ENCODE results near the gene ZMYM2. TPM values are rescaled to one million over a fixed set of nuclear protein-coding genes. Genes with fewer than 3 reads are reported as not detected.

The ZMYM2 gene
- total and polyA plus RNA-seq, 10 of the 15 experiments (the other 5 are each of a cell fraction or from before 2014, with no cell fraction given): 9.5 to 60.4 (median 34.6) TPM

DNA sequence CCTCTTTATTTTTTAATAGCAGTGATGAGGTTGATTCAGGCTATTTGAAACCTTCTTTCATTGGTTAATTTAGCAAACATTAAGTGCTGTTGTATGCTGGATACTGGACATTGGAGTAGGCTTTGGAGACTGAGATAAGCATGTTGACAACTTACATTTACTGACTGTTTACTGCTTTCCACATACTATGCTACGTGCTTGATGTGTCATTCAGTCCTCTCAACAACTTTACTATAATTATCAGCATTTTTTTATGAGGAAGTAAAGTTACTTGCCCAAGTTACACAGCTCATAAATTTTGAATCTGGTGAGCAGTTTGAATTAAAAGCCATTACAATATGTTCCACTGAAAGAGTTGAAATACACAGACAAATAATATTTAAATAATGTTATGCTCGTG, 118.6 kb downstream of the ZMYM2 start:
- no peak for DNase-seq (ENCODE audit: low read depth, low spot score)
- H3K9me3 ChIP-seq (replicated peaks; ENCODE audit: control insufficient read depth, insufficient read depth, low read length): no peaks in the 10 kb centered on the region
- peaks cover 0 to 3% of the 10 kb centered on the region in 2 experiments; a peak in 2 of 4 replicates for H3K36me3 ChIP-seq (ENCODE audit: control insufficient read depth in 2 of 2, insufficient read depth in 2 of 2, low read length in 1 of 2)
- in situ Hi-C loops (cut with MboI) (no loop called here), intact Hi-C loops (cut with micrococcal nuclease; ENCODE audit: unreplicated experiment) (no loop called here)
- ATAC-seq: no peak
- no peaks in the 10 kb centered on the region for H3K27me3 ChIP-seq (replicated peaks in 1 of 2; ENCODE audit: control insufficient read depth in 2 of 2, insufficient read depth in 2 of 2, low read length in 1 of 2)
- no peak overlapping the region for H3K27ac ChIP-seq (ENCODE audit: control insufficient read depth, insufficient read depth)
- no peak for FAIRE-seq
- no peaks in the 10 kb centered on the region for H3K79me2 ChIP-seq (ENCODE audit: control insufficient read depth, insufficient read depth, low read length)
- no peak overlapping the region for H3K9ac ChIP-seq (ENCODE audit: control insufficient read depth, insufficient read depth, low read length)
- ChIA-PET RAD21 (ENCODE audit: unreplicated experiment) (no interaction called here), CTCF (interaction anchor here (1.1 kb wide), 1 partner anchor 51 kb away, joined by 4 read pairs; no protein-coding TSS in a partner anchor), POLR2A (no interaction called here), SMC1A (ENCODE audit: uncharacterized antibody, unreplicated experiment) (interaction anchor here (1.0 kb wide), 1 partner anchor 92 kb away, joined by 3 read pairs; no protein-coding TSS in a partner anchor)
- whole genome bisulfite sequencing (ENCODE audit: insufficient coverage, insufficient replicate concordance, low lambda C conversion rate, missing lambda C conversion rate): 100% methylated on average over 2 of the region's 2 CpGs
- H3K4me1 ChIP-seq (ENCODE audit: control insufficient read depth, insufficient read depth, low read length): peaks cover 4% of the 10 kb centered on the region; the same call in 1 of the 2 replicates
- 0 out of 2 replicates have a peak, but pooled peaks cover 4% of the 10 kb centered on the region for H4K20me1 ChIP-seq (ENCODE audit: control insufficient read depth, insufficient read depth)
- no peak overlapping the region for H3K4me3 ChIP-seq
- BruUV-seq (replicated peaks): no TSS peak
- TF ChIP-seq ZNF622 (IDR thresholded peaks at IDR 0.05): no peak
- TF ChIP-seq POU2F2 (IDR thresholded peaks at IDR 0.05; ENCODE audit: borderline replicate concordance, low read depth, low read length): no peak
- TF ChIP-seq PRDM15 (CRISPR knock-in tag; IDR thresholded peaks at IDR 0.05): no peak
- TF ChIP-seq, protein P1, sequence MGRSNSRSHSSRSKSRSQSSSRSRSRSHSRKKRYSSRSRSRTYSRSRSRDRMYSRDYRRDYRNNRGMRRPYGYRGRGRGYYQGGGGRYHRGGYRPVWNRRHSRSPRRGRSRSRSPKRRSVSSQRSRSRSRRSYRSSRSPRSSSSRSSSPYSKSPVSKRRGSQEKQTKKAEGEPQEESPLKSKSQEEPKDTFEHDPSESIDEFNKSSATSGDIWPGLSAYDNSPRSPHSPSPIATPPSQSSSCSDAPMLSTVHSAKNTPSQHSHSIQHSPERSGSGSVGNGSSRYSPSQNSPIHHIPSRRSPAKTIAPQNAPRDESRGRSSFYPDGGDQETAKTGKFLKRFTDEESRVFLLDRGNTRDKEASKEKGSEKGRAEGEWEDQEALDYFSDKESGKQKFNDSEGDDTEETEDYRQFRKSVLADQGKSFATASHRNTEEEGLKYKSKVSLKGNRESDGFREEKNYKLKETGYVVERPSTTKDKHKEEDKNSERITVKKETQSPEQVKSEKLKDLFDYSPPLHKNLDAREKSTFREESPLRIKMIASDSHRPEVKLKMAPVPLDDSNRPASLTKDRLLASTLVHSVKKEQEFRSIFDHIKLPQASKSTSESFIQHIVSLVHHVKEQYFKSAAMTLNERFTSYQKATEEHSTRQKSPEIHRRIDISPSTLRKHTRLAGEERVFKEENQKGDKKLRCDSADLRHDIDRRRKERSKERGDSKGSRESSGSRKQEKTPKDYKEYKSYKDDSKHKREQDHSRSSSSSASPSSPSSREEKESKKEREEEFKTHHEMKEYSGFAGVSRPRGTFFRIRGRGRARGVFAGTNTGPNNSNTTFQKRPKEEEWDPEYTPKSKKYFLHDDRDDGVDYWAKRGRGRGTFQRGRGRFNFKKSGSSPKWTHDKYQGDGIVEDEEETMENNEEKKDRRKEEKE (IDR thresholded peaks at IDR 0.05): no peak
- no peak for TF ChIP-seq IRF4 (IDR thresholded peaks at IDR 0.05; ENCODE audit: low read depth, low read length)
- no peak for TF ChIP-seq CHD4 (IDR thresholded peaks at IDR 0.05)
- TF ChIP-seq POLR2AphosphoS2 (IDR thresholded peaks at IDR 0.05; ENCODE audit: low read depth, low read length): no peak
- TF ChIP-seq CBFB (IDR thresholded peaks at IDR 0.05; ENCODE audit: low read depth): no peak
- TF ChIP-seq GABPA (IDR thresholded peaks at IDR 0.05; ENCODE audit: low read depth): no peak
- TF ChIP-seq TARDBP (IDR thresholded peaks at IDR 0.05; ENCODE audit: borderline replicate concordance): no peak
- TF ChIP-seq NFYB (IDR thresholded peaks at IDR 0.05; ENCODE audit: insufficient read depth, low read depth, low read length): no peak
- H2AFZ ChIP-seq (ENCODE audit: control insufficient read depth, low read depth, low read length): no peak overlapping the region
- no peak overlapping the region for H3K4me2 ChIP-seq (ENCODE audit: control insufficient read depth, insufficient read depth)
